ENCODE measurements around the gene CCNL1.

DNA sequence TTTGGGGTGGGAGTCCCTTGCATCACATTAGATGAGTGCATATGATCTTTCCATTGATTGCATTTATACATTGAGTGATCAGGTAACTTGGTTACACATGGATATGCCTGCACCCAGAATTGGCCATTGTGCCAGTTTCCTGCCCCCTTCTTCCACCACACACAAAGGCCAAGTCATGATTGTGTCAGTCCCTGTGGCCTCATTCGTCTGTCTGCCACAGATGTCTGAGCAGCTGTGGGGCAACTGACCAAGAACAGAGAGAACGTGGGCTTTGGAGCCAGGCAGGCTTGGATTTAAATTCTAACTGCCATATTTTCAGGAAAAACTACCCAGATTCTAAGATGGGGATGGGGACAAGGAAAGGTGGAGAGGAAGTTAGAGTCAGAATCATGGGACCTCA lies 27.0 kb downstream of the CCNL1 start:
- TF ChIP-seq POLR2AphosphoS5 (IDR thresholded peaks at IDR 0.05; ENCODE audit: low read depth, low read length) = no peak
- TF ChIP-seq TAF1 (IDR thresholded peaks at IDR 0.05; ENCODE audit: borderline replicate concordance, low read depth, low read length) = no peak
- TF ChIP-seq POLR2A (IDR thresholded peaks at IDR 0.05; ENCODE audit: low read depth, low read length) = no peak
